Breast epithelium (tissue), 4 donors: ENCODE results near the gene SKP1. TPM values are rescaled to one million over a fixed set of nuclear protein-coding genes. Genes with fewer than 3 reads are reported as not detected.

Source experiments
- DNase-seq, 2 donors: peaks; one replicate each; pipeline ENCODE4 v3.0.0-alpha.2; 2019; ENCODE audit warnings: low spot score in 2 of 2
- H3K27ac ChIP-seq, 2 donors: fragments of 200-600 bp; sonication (generic) in 1 of 2; one replicate each; pipeline ENCODE4 v1.5.1; 2016 to 2019; ENCODE audit warnings: mild to moderate bottlenecking in 1 of 2
- H3K27me3 ChIP-seq, 2 donors: fragments of 200-600 bp; sonication (generic) in 1 of 2; one replicate each; pipeline versions ENCODE4 v1.5.1 to v1.6.0; 2017 to 2019; ENCODE audit warnings: control low read depth in 1 of 2, mild to moderate bottlenecking in 1 of 2
- H3K36me3 ChIP-seq: fragments of 200-600 bp; one replicate; pipeline ENCODE4 v1.5.1; 2019
- H3K4me1 ChIP-seq, 2 donors: fragments of 200-600 bp; sonication (generic); one replicate each; pipeline ENCODE4 v1.5.1; 2016 to 2019; ENCODE audit warnings: control low read depth in 1 of 2
- H3K4me3 ChIP-seq, 3 donors: fragments of 200-600 bp; sonication (generic); 1 replicate in 2 of 3; 2 replicates in 1 of 3; pipeline ENCODE4 v1.5.1; 2016 to 2019; ENCODE audit warnings: mild to moderate bottlenecking in 3 of 3, moderate library complexity in 2 of 3
- H3K9me3 ChIP-seq, 2 donors: fragments of 200-600 bp; sonication (generic) in 1 of 2; one replicate each; pipeline ENCODE4 v1.5.1; 2016 to 2019; ENCODE audit warnings: control low read depth in 1 of 2
- CTCF ChIP-seq, 3 donors: fragments of 450-650 bp; IDR thresholded peaks; one replicate each; pipeline ENCODE4 v1.5.1; 2016 to 2017; ENCODE audit warnings: antibody characterized with exemption in 3 of 3, mild to moderate bottlenecking in 3 of 3, moderate library complexity in 3 of 3
- POLR2A ChIP-seq: fragments of 450-650 bp; IDR thresholded peaks from one replicate; pipeline ENCODE4 v1.6.1; 2016; ENCODE audit warnings: antibody characterized with exemption, mild to moderate bottlenecking, moderate library complexity
- POLR2AphosphoS5 ChIP-seq, 3 donors: sonication (generic); formaldehyde crosslinking; IDR thresholded peaks; one replicate each; pipeline ENCODE4 v1.6.1; 2017; ENCODE audit warnings: antibody characterized with exemption in 3 of 3
- intact Hi-C: fragments of 100-400 bp; cut with DNase I; formaldehyde crosslinking; loops from one replicate; pipeline ENCODE4 v1.15.1; 2023; ENCODE audit warnings: low total_unique reads
- total RNA-seq, 3 donors: library from RNA; depleted of rRNA; stranded (reverse); fragments of >200 nt; gene quantifications; one replicate each; pipeline ENCODE4 v1.1.0, GENCODE V29; 2016

SKP1 gene
- total RNA-seq, 3 donors from 2014 or later: 158 to 291 (median 259) TPM

- Histone ChIP-seq H3K27ac (peak overlapping the region; percentile 29 to 33), H3K4me1 (peaks cover 2 to 6% of the 10 kb centered on the region in 2 donors), H3K4me3 (no peak overlapping the region), H3K27me3 (no peaks in the 10 kb centered on the region), H3K36me3 (no peaks in the 10 kb centered on the region), H3K9me3 (no peaks in the 10 kb centered on the region)
- DNase-seq: peak in 1 of 2 donors; percentile 16
- intact Hi-C loops: loop anchor here (5.0 to 10.0 kb wide), 2 partner anchors 95 to 797 kb away; no protein-coding TSS in a partner anchor
- TF ChIP-seq CTCF (IDR thresholded peaks at IDR 0.05): no peak
- TF ChIP-seq POLR2AphosphoS5 (IDR thresholded peaks at IDR 0.05): no peak
- TF ChIP-seq POLR2A: no peak
These were observed 37.3 kb downstream of the SKP1 start for GRCh38 chr5:134139377-134139851.

- Histone ChIP-seq H3K27me3 (no peaks in the 10 kb centered on the region), H3K27ac (peak overlapping the region; percentile 29 to 33), H3K36me3 (no peaks in the 10 kb centered on the region), H3K9me3 (no peaks in the 10 kb centered on the region), H3K4me3 (no peak overlapping the region), H3K4me1 (peaks cover 2 to 6% of the 10 kb centered on the region in 2 donors)
- DNase-seq: peak; percentile 16 to 43
- intact Hi-C loops: loop anchor here (5.0 to 10.0 kb wide), 2 partner anchors 94 to 796 kb away; no protein-coding TSS in a partner anchor
- TF ChIP-seq POLR2AphosphoS5 (IDR thresholded peaks at IDR 0.05) (no peak), POLR2A (no peak), CTCF (IDR thresholded peaks at IDR 0.05) (no peak)
These were observed 38.1 kb downstream of the SKP1 start for GRCh38 chr5:134138416-134139376.

GRCh38 chr5:134136771-134137170 is 40.0 kb downstream of the SKP1 start:
- Histone ChIP-seq H3K9me3 (no peaks in the 10 kb centered on the region), H3K27me3 (no peaks in the 10 kb centered on the region), H3K4me3 (no peak overlapping the region), H3K4me1 (peaks cover 2 to 19% of the 10 kb centered on the region in 2 donors), H3K27ac (peak overlapping the region in 1 of 2 donors; percentile 14), H3K36me3 (no peaks in the 10 kb centered on the region)
- intact Hi-C loops: loop anchor here (5.0 to 10.0 kb wide), 2 partner anchors 92 to 794 kb away; no protein-coding TSS in a partner anchor
- TF ChIP-seq POLR2AphosphoS5 (IDR thresholded peaks at IDR 0.05): no peak
- TF ChIP-seq CTCF (IDR thresholded peaks at IDR 0.05): no peak
- TF ChIP-seq POLR2A: no peak
- peak in 1 of 2 donors; percentile 31 for DNase-seq

GRCh38 chr5:134136221-134136631 is 40.5 kb downstream of the SKP1 start:
- H3K27ac ChIP-seq: peak overlapping the region in 1 of 2 donors; percentile 14
- no peaks in the 10 kb centered on the region for H3K9me3 ChIP-seq
- peak; percentile 15 to 22 for DNase-seq
- H3K4me1 ChIP-seq: peaks cover 0 to 19% of the 10 kb centered on the region in 2 donors
- TF ChIP-seq CTCF (IDR thresholded peaks at IDR 0.05) (no peak), POLR2AphosphoS5 (IDR thresholded peaks at IDR 0.05) (no peak), POLR2A (no peak)
- no peaks in the 10 kb centered on the region for H3K36me3 ChIP-seq
- H3K4me3 ChIP-seq: no peak overlapping the region
- intact Hi-C loops: loop anchor here (5.0 to 10.0 kb wide), 2 partner anchors 91 to 794 kb away; no protein-coding TSS in a partner anchor
- H3K27me3 ChIP-seq: no peaks in the 10 kb centered on the region
